CD4-positive, alpha-beta T cell treated with Interleukin-21 for 1 hour (primary cell): ENCODE results near the gene MAN1C1.
"Not testable (repeated sequence)": the region's sequence is repeated elsewhere in the genome, so short reads cannot be mapped to it uniquely, and the experiment has no call there.

Source experiments
- DNase-seq: peaks from one replicate; pipeline ENCODE4 v3.0.0-alpha.2; 2020

The MAN1C1 gene

GRCh38 chr1:25636141-25636540 lies 19.6 kb downstream of the MAN1C1 start:
- not testable (repeated sequence) for DNase-seq

- DNase-seq, result no peak
These were observed 24.2 kb downstream of the MAN1C1 start for GRCh38 chr1:25640646-25641328.

- DNase-seq, result no peak
These were observed 24.7 kb downstream of the MAN1C1 start for GRCh38 chr1:25641329-25641725.

- DNase-seq, result peak; percentile 40
These were observed 25.5 kb downstream of the MAN1C1 start for GRCh38 chr1:25641931-25642573.

GRCh38 chr1:25642574-25643108 lies 26.1 kb downstream of the MAN1C1 start:
- peak; percentile 83 for DNase-seq

GRCh38 chr1:25643929-25644328 lies 27.3 kb downstream of the MAN1C1 start:
- no peak for DNase-seq

- DNase-seq, result no peak
These were observed 28.4 kb downstream of the MAN1C1 start for GRCh38 chr1:25644962-25645361.

GRCh38 chr1:25645637-25646400 lies 29.2 kb downstream of the MAN1C1 start:
- DNase-seq, result no peak

GRCh38 chr1:25647106-25647505 lies 30.5 kb downstream of the MAN1C1 start:
- no peak for DNase-seq

- DNase-seq, result no peak
These were observed 31.3 kb downstream of the MAN1C1 start for GRCh38 chr1:25647863-25648262.

GRCh38 chr1:25648681-25649440 lies 32.3 kb downstream of the MAN1C1 start:
- no peak for DNase-seq

- DNase-seq, result no peak
These were observed 33.1 kb downstream of the MAN1C1 start for GRCh38 chr1:25649505-25650288.

- DNase-seq, result no peak
These were observed 33.6 kb downstream of the MAN1C1 start for GRCh38 chr1:25650289-25650576.

- DNase-seq, result no peak
These were observed 34.5 kb downstream of the MAN1C1 start for GRCh38 chr1:25651036-25651640.

GRCh38 chr1:25651824-25652741 lies 35.5 kb downstream of the MAN1C1 start:
- no peak for DNase-seq

GRCh38 chr1:25653558-25653957 lies 37.0 kb downstream of the MAN1C1 start:
- DNase-seq, result no peak

- DNase-seq, result no peak
These were observed 37.6 kb downstream of the MAN1C1 start for GRCh38 chr1:25654109-25654660.

- DNase-seq, result no peak
These were observed 40.7 kb downstream of the MAN1C1 start for GRCh38 chr1:25657121-25657882.
